Karpas-422 (cell line): Measurements from ENCODE around the gene C10orf95. TPM values are rescaled to one million over a fixed set of nuclear protein-coding genes. Genes with fewer than 3 reads are reported as not detected.
"Not testable (repeated sequence)": the region's sequence is repeated elsewhere in the genome, so short reads cannot be mapped to it uniquely, and the experiment has no call there.

ENCODE experiments used
- DNase-seq: peaks from one replicate; pipeline ENCODE4 v3.0.0-alpha.2; 2015
- H2AFZ ChIP-seq: fragments of 200-600 bp; sonication (generic); 2 replicates; pipeline ENCODE4 v1.6.1; 2014; ENCODE audit warnings: antibody characterized with exemption, low read length, mixed read lengths
- H3K27ac ChIP-seq: fragments of 200-600 bp; sonication (generic); 2 replicates; pipeline ENCODE4 v1.5.1; 2014; ENCODE audit warnings: mild to moderate bottlenecking, low read length, moderate library complexity
- H3K27me3 ChIP-seq: fragments of 200-600 bp; sonication (generic); 2 replicates; pipeline ENCODE4 v1.6.1; 2014; ENCODE audit warnings: low read length, mixed read lengths
- H3K36me3 ChIP-seq: fragments of 200-600 bp; sonication (generic); 2 replicates; pipeline ENCODE4 v1.6.1; 2014; ENCODE audit warnings: low read length, mixed read lengths; ENCODE audit not compliant: insufficient read depth
- H3K4me1 ChIP-seq: fragments of 200-600 bp; sonication (generic); 2 replicates; pipeline ENCODE4 v1.6.1; 2014; ENCODE audit warnings: mild to moderate bottlenecking, low read length, mixed read lengths
- H3K4me2 ChIP-seq: fragments of 200-600 bp; sonication (generic); 2 replicates; pipeline ENCODE4 v1.6.1; 2014; ENCODE audit warnings: low read length, low read depth, mild to moderate bottlenecking; ENCODE audit not compliant: poor library complexity, severe bottlenecking
- H3K4me3 ChIP-seq: fragments of 200-600 bp; sonication (generic); 2 replicates; pipeline ENCODE4 v1.5.1; 2014; ENCODE audit warnings: mild to moderate bottlenecking, antibody characterized with exemption, low read length, mixed read lengths
- H3K79me2 ChIP-seq: fragments of 200-600 bp; sonication (generic); 2 replicates; pipeline ENCODE4 v1.6.1; 2014; ENCODE audit warnings: mild to moderate bottlenecking, low read length, mixed read lengths
- H3K9ac ChIP-seq: fragments of 200-600 bp; sonication (generic); 2 replicates; pipeline ENCODE4 v1.6.0; 2014; ENCODE audit warnings: low read length
- H3K9me2 ChIP-seq: fragments of 200-600 bp; sonication (generic), shearing (Covaris generic); replicated peaks from 2 replicates; pipeline ENCODE4 v1.6.0; 2014; ENCODE audit warnings: mild to moderate bottlenecking, low read length, moderate library complexity; ENCODE audit not compliant: insufficient read depth
- H3K9me3 ChIP-seq: fragments of 300-700, 200-600 bp; sonication (generic); 2 replicates; pipeline ENCODE4 v1.6.1; 2014; ENCODE audit warnings: low read length, mixed read lengths
- H4K20me1 ChIP-seq: fragments of 200-600 bp; sonication (generic); 2 replicates; pipeline ENCODE4 v1.6.1; 2014; ENCODE audit warnings: mild to moderate bottlenecking, antibody characterized with exemption, low read length, low read depth; ENCODE audit not compliant: insufficient read depth
- total RNA-seq: library from RNA; depleted of rRNA; stranded (reverse); fragments of >200 nt; shearing (Covaris generic); gene quantifications from 2 replicates; pipeline ENCODE4 v1.2.3, GENCODE V29; 2014; ENCODE audit warnings: low replicate concordance; rRNA removed

The C10orf95 gene
- total RNA-seq, result 0.78 TPM in 1 of 2 replicates, not detected in the other

DNA sequence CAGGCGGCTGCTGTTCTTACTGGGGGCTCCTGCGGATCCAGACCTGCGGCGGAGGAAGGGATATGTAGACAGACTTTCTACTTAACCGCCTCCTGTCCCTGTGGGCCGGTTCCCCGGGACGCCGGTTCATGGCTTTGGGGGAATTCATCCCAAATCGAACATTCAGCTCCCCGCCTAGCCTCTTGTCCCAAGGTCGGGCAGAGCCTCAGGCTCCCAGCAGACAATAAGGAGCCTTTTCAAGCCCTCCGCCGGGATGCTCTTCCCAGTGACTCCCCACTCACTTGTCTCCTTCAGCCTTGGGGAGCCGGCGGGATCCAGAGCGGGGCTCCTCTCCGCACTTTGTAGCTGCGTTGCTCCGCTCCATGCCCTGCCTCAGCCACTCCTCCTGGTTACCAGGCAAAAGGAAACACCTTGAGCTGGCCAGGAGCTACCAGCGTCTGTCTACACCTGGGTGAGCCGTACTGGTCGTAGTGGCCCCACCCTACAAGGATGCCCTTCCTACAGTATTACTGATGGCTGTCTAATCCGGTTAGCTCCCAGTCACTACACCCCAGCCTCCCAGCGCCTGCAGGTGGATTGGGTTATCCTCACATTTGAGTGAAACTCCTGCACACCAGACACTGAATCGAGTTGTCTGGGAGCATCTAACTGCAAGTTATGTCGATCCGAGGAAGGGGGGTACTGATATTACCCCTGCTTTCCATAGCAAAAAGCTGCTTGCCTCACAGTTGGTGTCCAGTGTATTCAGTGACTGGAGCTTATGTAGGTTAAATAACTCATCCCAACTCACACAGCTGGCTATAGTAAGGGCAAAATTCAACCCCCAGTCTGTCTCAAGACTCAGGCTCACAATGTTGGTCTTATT is at the start of gene C10orf95:
Gene C10orf95 (minus strand): TSS at position 439 of the 865 bp plus-strand sequence. CDS start 450 bp downstream, outside the sequence.
- Histone ChIP-seq H3K36me3 (no peaks in the 10 kb centered on the region), H3K27ac (peak within 1 kb of the TSS; percentile 62), H3K9me2 (no peaks in the 10 kb centered on the region), H3K9ac (peak within 1 kb of the TSS; percentile 90), H3K9me3 (no peaks in the 10 kb centered on the region), H3K4me3 (peak within 1 kb of the TSS; percentile 85), H3K4me2 (peak within 1 kb of the TSS; percentile 79), H4K20me1 (no peaks in the 10 kb centered on the region), H2AFZ (no peak within 1 kb of the TSS), H3K79me2 (peaks cover 15% of the 10 kb centered on the region), H3K4me1 (peaks cover 44% of the 10 kb centered on the region), H3K27me3 (no peaks in the 10 kb centered on the region)
- DNase-seq, result no peak

GRCh38 chr10:102500686-102501085 is 49.3 kb upstream of the C10orf95 start:
- not testable (repeated sequence) for H3K9ac ChIP-seq, H3K27me3 ChIP-seq, H3K36me3 ChIP-seq, H3K27ac ChIP-seq, H4K20me1 ChIP-seq, DNase-seq, H2AFZ ChIP-seq, H3K9me2 ChIP-seq, H3K9me3 ChIP-seq
- peaks cover 77% of the 10 kb centered on the region for H3K79me2 ChIP-seq
- peaks cover 36% of the 10 kb centered on the region for H3K4me1 ChIP-seq
- H3K4me3 ChIP-seq, result peak overlapping the region; percentile 83
- peak overlapping the region; percentile 92 for H3K4me2 ChIP-seq

DNA sequence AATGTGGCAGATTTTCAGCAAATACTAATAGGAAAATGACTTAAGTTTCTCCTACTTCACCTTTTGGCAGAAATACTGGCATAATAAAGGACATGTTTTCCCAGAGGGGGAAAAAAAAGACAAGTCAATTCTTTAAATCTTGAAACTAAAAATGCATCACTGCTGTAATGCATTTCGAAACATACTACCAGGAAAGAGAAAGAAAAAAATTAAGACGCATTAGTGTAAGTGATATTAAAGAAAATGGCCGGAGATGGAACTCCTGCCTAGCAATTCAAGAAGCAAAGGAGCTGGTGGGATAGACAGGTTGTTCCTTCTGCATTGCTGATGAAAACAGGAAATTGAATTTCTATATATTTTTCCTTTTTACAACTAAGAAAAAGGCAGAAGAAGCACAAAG is 48.0 kb upstream of the C10orf95 start:
- peaks cover 26% of the 10 kb centered on the region for H3K4me1 ChIP-seq
- peak overlapping the region; percentile 7 for H3K4me2 ChIP-seq
- no peaks in the 10 kb centered on the region for H3K9me3 ChIP-seq
- no peak overlapping the region for H3K27ac ChIP-seq
- no peak for DNase-seq
- H3K36me3 ChIP-seq, result 0 out of 2 replicates have a peak, but pooled peaks cover 4% of the 10 kb centered on the region
- H3K9ac ChIP-seq, result no peak overlapping the region
- no peak overlapping the region for H3K4me3 ChIP-seq
- peaks cover 75% of the 10 kb centered on the region for H3K79me2 ChIP-seq
- H3K27me3 ChIP-seq, result no peaks in the 10 kb centered on the region
- H2AFZ ChIP-seq, result no peak overlapping the region
- H3K9me2 ChIP-seq, result no peaks in the 10 kb centered on the region
- H4K20me1 ChIP-seq, result peaks cover 8% of the 10 kb centered on the region; the same call in 1 of the 2 replicates

GRCh38 chr10:102497545-102497944 is 46.2 kb upstream of the C10orf95 start:
- no peaks in the 10 kb centered on the region for H3K27me3 ChIP-seq
- no peak overlapping the region for H2AFZ ChIP-seq
- H3K9me3 ChIP-seq, result no peaks in the 10 kb centered on the region
- peaks cover 16% of the 10 kb centered on the region; the same call in 1 of the 2 replicates for H4K20me1 ChIP-seq
- H3K79me2 ChIP-seq, result peaks cover 89% of the 10 kb centered on the region
- no peaks in the 10 kb centered on the region for H3K9me2 ChIP-seq
- H3K4me2 ChIP-seq, result no peak overlapping the region
- H3K27ac ChIP-seq, result no peak overlapping the region
- H3K4me1 ChIP-seq, result peaks cover 20% of the 10 kb centered on the region
- H3K9ac ChIP-seq, result no peak overlapping the region
- H3K4me3 ChIP-seq, result no peak overlapping the region
- no peak for DNase-seq
- 0 out of 2 replicates have a peak, but pooled peaks cover 4% of the 10 kb centered on the region for H3K36me3 ChIP-seq

DNA sequence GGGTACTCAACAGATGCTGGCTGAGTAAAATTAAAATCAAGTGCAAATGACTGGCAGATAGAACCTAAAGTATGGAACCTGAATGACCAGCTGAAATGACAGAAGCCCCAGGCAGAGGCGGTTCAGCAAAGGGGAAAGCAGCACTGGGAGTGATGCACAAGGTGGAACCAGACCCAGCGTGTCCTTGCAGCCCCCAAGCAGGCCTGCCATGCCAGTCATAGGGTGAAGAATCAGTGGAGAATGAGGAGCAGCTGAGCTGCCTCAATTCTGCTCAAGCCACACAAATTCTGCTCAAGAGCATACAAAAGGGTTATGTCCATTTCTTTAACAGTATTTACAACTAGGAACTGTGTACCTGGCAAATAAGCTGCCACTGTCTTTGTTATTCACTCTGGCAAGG is 42.4 kb upstream of the C10orf95 start:
- no peaks in the 10 kb centered on the region for H3K4me1 ChIP-seq
- no peak overlapping the region for H3K9ac ChIP-seq
- no peak overlapping the region for H3K4me3 ChIP-seq
- H3K4me2 ChIP-seq, result no peak overlapping the region
- peaks cover 71% of the 10 kb centered on the region for H3K79me2 ChIP-seq
- H3K27me3 ChIP-seq, result no peaks in the 10 kb centered on the region
- H2AFZ ChIP-seq, result no peak overlapping the region
- peaks cover 19% of the 10 kb centered on the region; the same call in 1 of the 2 replicates for H4K20me1 ChIP-seq
- no peak for DNase-seq
- H3K9me2 ChIP-seq, result no peaks in the 10 kb centered on the region
- H3K27ac ChIP-seq, result no peak overlapping the region
- H3K9me3 ChIP-seq, result no peaks in the 10 kb centered on the region
- peaks cover 10% of the 10 kb centered on the region; the same call in 1 of the 2 replicates for H3K36me3 ChIP-seq

DNA sequence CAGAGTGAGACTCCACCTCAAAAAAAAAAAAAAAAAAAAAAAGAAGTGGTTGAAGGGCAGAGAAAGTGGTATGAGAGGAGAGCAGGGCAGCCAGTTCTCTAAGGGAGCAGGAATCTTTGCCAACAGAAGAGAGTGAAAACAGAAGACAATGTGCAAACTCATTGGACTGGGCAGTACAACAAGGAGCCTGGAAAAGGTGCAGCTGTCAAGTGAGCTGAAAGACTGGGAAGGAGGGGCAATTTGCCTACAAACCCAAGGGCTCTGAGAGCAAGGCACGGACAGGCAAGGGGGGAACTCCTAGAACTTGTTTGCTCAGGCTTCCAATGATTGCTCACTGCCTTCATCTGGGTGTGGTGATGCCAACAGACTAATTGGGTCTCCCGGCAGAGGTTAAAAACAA is 41.6 kb upstream of the C10orf95 start:
- Histone ChIP-seq H3K4me1 (no peaks in the 10 kb centered on the region), H4K20me1 (peaks cover 19% of the 10 kb centered on the region; the same call in 1 of the 2 replicates), H3K4me3 (no peak overlapping the region), H3K9me2 (no peaks in the 10 kb centered on the region), H3K27ac (no peak overlapping the region), H2AFZ (no peak overlapping the region), H3K36me3 (peaks cover 18% of the 10 kb centered on the region), H3K9me3 (no peaks in the 10 kb centered on the region), H3K27me3 (no peaks in the 10 kb centered on the region), H3K9ac (no peak overlapping the region), H3K79me2 (peaks cover 63% of the 10 kb centered on the region), H3K4me2 (no peak overlapping the region)
- DNase-seq, result no peak

GRCh38 chr10:102492344-102492939 is 41.1 kb upstream of the C10orf95 start:
- H3K79me2 ChIP-seq, result peaks cover 58% of the 10 kb centered on the region
- no peaks in the 10 kb centered on the region for H3K4me1 ChIP-seq
- peaks cover 20% of the 10 kb centered on the region for H3K36me3 ChIP-seq
- H2AFZ ChIP-seq, result no peak overlapping the region
- H3K9me2 ChIP-seq, result no peaks in the 10 kb centered on the region
- no peaks in the 10 kb centered on the region for H3K9me3 ChIP-seq
- no peak overlapping the region for H3K27ac ChIP-seq
- H3K4me2 ChIP-seq, result no peak overlapping the region
- no peak overlapping the region for H3K9ac ChIP-seq
- H3K4me3 ChIP-seq, result no peak overlapping the region
- peaks cover 19% of the 10 kb centered on the region; the same call in 1 of the 2 replicates for H4K20me1 ChIP-seq
- DNase-seq, result no peak
- no peaks in the 10 kb centered on the region for H3K27me3 ChIP-seq

- H4K20me1 ChIP-seq, result peaks cover 19% of the 10 kb centered on the region; the same call in 1 of the 2 replicates
- no peaks in the 10 kb centered on the region for H3K9me3 ChIP-seq
- no peak overlapping the region for H3K27ac ChIP-seq
- H3K4me1 ChIP-seq, result no peaks in the 10 kb centered on the region
- H3K27me3 ChIP-seq, result no peaks in the 10 kb centered on the region
- H3K79me2 ChIP-seq, result peaks cover 44% of the 10 kb centered on the region
- no peak overlapping the region for H3K4me2 ChIP-seq
- H3K4me3 ChIP-seq, result no peak overlapping the region
- no peak for DNase-seq
- H3K36me3 ChIP-seq, result peaks cover 17% of the 10 kb centered on the region
- H3K9me2 ChIP-seq, result no peaks in the 10 kb centered on the region
- H2AFZ ChIP-seq, result no peak overlapping the region
- H3K9ac ChIP-seq, result no peak overlapping the region
Measured at GRCh38 chr10:102491136-102491535, 39.8 kb upstream of the C10orf95 start.
